GM19351 (cell line): ENCODE data around the gene ZNF195.
"Not testable (repeated sequence)": the region's sequence is repeated elsewhere in the genome, so short reads cannot be mapped to it uniquely, and the experiment has no call there.

Source experiments
- ATAC-seq: cut with Tn5 transposase; IDR thresholded peaks from one replicate; pipeline ENCODE4 v1.9.1; 2021; ENCODE audit warnings: mild to moderate bottlenecking, moderate library complexity; ENCODE audit not compliant: unreplicated experiment

ZNF195 gene

DNA sequence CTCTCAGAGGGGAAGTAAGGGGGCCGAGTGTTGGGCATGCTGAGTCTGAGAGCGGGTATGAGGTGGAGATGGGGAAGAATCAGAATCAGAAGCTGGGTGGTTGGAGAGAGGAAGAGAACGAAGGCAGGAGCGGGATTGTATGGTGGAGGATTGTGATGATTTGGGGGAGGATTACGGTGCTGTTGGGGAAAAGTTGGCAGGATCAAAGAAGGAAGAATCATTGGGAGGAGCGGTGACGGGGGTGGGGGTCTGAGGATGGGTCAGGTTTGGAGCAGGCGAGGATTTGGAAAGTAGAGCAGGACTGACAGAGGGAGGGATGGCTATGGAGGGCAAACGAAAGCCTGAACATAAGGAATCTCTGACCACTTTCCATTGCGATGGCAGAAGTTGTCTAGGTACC lies 22.1 kb downstream of the ZNF195 start:
- ATAC-seq: no peak

DNA sequence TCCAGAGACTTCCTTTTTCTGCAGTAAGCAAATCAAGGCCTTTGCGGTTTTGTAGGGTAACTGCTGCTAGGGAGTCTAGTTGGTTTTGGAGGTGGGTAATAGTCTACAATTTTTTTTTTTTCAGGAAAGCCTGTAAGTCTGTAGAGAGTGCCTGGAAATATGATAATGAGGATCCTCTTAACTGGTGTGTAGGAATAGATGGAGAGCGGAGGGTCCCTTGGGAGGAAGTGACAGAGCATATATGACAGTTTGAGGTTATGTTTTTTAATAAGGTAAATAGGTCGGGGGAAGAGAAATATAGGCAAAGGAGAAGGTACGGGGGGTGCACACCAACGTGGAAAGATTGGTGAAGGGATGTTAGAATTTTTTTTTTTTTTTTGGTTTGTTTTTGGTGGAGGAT lies 25.9 kb downstream of the ZNF195 start:
- ATAC-seq: no peak

DNA sequence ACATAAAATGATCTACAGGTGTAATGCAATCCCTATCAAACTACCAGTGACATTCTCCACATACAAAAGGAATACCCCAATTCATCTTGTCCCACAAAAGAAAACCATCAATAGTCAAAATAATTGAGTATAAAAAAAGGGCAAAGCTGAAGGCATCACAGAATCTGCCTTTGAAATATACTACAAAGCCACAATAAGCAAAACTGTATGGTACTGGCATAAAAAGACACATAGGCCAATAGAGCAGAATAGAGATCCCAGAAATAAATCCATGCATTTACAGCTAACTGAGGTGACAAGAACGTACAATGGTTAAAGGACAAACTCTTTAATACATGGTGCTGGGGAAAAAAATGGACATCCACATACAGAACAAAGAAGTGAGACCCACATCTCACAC lies 31.8 kb downstream of the ZNF195 start:
- ATAC-seq: no peak

DNA sequence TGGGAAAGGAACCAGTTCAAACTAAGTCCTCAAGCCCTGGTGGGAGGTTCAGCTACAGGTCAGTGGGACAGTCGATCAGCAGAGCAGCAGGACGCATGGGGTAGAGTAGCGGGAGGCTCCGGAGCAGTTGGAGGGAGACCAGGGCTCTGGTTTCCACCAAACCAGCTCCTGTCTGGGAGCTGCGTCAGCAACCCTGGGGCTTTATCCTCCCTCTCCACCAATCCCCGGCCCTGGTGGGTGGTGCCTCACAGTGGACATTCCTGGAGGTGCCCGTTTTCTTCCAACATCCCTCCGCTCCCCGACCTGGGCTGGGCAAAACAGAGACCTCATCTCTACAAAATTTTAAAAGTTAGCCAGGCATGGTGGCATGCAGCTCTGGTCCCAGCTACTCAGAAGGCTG lies 32.4 kb downstream of the ZNF195 start:
- ATAC-seq: no peak

DNA sequence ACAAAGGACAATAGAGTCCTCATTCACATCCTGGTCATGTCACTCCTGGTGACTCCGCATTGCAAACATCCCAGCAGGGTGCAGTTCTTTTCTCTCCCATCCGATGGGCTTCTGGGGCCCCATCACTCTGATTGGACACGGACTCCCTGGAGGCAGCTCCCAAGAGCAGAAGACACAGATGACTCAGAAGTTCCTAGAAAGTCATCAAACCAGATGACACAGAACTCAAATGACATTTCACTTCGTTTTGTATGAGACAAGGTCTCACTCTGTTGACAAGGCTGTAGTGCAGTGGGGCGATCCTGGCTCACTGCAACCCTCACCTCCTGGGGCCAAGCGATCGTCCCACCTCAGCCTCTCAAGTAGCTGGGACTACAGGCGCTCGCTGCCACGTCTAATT lies 33.2 kb downstream of the ZNF195 start:
- no peak for ATAC-seq

DNA sequence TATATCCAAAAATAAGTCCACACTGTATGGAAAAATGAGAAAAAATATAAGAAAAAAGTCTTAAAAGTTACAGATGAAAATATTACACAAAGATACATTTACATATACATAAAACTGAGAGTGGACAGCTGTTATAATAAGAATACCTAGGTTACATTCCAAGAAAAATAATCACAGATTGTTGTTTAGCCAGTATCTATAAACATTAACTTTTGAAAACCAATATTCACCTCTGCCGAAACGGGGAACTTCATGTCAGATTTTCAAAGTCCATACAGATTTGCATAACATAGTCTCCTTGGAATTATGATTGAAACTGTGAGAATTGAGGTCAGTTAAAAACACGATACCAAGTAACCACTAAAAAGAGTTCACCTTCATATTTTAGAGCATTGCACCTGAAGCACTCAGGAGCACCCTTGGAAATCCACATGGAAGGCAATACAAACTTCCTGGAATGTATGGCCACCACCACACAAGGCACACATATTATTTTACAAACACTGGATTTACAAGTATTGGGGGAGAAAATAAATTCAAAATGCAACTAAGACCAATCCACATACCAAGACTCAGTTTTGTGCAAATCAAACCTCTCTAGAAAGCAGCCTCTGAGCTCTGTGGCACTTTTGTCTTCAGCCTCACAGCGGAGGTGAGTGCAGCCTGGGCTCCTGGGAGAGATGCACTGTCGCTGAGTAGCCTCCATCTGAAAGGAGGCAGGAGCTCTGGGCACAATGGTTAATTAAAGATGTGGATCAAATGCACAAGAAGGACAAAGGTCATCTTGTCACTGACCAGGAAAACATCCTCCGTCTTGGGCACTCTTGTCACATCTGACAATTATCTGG lies 34.4 kb downstream of the ZNF195 start:
- no peak for ATAC-seq

DNA sequence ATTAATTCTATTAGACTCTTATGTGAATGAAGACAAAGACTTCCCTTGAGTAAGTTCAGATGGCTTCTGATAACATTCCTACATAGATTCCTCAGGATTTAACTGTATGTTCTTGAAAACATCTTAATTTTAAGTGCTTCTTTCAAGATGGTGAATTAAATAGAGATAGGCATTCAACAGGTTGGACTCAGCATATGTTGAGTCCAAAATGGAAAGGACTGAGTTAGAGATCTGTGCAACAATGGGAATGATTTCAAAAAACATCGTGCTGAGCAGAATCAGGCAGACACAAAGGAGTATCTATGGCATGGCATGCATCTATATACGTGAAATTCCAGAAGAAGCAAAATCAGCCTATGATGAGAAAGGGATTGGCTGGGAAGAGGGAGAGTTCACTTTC lies 36.2 kb downstream of the ZNF195 start:
- no peak for ATAC-seq

DNA sequence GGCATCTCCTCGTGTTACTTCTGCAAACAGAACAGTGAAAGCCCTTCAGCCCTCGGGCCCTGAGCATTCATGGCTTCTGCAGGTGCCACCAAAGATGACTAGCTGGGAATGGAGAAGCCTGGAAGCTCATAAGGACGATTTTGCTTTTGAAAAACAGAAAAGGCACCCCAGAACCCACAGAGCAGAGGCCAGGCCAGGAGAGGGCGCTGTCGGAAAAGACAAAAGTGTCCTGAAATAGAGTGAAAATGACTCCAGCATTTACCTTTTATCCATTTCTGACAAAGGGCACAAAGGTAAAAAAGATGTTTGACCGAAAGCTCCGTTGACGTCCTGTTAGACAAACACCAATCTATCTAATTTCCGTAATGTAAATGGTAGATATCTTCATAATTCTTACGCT lies 37.6 kb downstream of the ZNF195 start:
- no peak for ATAC-seq

DNA sequence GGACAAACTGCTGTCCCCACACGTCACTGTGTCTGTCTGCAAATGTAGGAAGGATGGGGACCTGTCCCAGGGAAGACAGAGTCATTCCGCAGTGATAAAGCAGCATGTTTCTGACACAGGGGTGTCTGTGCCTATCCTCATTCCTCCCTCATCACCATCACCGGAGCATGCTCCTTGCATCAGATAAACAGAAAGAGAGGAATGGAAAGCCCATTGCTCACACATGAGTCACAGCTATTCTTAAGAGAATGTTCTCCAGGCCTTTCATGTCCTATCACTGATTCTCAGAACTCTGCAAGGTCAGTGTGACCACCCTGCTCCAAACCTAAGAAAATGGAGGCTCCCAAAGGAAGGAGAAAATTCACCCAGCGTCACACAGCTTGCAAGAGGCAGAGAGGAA lies 38.9 kb downstream of the ZNF195 start:
- ATAC-seq: no peak

DNA sequence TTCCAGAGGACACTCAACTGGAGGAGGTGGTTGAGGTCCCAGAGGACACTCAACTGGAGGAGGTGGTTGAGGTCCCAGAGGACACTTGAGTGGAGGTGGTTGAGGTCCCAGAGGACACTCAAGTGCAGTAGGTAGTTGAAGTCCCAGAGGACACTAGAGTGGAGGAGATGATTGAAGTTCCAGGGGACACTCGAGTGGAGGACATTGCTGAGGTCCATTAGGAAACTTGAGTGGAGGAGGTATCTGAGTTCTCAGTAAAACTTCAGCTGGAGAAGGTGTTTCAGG lies 39.7 kb downstream of the ZNF195 start:
- ATAC-seq: no peak

DNA sequence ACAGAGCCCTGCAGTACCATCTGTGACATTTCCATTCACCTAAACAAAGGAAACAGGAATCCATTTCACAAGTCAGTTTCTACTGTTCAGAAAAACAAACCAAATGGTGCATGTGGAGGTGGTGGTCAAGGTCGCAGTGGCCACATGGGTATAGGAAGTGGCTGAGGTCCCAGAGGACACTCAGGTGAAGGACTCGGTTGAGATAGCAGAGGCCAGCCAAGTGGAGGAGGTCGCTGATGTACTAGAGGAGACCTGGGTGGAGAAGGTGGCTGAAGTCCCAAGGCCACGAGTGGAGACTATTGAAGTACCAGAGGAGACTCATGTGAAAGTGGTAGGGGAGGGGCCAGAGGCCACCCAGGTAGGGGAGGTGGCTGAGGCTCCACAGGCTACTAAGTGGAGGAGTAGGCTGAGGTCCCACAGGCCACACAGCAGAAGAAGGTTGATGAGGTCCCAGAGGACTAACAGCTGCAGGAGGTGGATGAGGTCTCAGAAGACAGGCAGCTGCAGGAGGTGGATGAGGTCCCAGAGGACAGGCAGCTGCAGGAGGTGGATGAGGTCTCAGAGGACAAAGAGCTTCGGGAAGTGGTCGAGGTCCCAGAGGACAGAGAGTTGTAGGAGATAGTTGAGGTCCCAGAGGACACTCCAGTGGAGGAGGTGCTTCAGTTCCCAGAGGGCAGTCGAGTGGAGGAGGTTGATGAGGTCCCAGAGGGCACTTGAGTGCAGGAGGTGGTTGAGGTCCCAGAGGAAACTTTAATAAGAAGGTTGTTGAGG lies 40.2 kb downstream of the ZNF195 start:
- no peak for ATAC-seq

DNA sequence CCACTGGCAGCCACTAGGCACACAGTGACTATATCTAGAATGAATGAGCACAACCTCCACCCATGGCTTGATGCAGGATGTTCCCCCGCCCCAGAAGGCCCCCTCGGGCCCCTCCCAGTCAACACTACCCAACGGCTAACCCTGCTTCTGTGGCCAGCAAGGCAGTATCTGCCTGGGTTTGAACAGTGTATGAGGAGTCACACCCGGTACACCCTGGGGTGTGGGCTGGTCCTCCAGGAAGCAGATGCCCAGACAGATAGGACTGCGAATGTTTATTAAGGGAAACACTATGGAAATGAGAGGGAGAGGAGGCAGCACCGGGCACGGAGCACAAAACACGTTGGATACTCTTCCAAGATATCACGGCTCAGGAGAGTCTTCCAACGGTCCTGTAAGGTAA lies 42.5 kb downstream of the ZNF195 start:
- not testable (repeated sequence) for ATAC-seq

DNA sequence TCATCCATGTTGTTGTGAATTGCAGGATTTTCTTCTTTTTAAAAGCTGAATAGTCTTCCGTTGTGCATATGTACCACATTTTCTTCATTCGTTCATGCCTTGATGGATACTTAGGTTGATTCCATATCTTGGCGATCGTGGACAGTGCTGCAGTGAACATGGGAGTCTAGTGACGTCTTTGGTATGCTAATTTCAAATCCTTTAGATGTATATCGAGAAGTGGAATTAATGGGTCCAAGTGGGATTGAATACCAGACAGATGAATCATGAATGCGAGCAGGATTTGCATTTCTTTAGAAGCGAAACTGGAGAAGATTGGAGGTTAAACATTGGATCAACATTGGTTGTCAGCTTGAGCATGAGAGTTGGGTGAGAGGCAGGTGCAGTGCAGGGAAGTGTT lies 45.8 kb downstream of the ZNF195 start:
- not testable (repeated sequence) for ATAC-seq

DNA sequence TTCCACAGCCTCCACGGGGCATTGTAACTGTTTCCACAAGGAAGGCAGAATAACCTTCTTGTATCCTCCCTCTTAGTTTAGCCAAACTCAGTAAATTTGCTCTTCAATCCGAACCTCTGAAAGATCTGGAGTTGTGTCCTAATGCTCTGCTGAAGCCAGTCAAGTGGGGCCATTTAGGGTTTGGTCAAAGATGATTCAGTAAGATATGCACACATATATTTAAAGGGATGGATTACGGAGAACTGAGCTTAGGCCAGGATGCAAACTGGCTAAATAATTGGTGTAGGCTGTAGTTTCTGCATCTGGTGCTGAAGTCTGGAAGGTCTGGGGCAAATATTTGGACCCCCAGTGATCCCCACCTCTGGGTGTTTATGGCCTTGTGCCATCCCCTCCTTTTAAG lies 47.9 kb downstream of the ZNF195 start:
- not testable (repeated sequence) for ATAC-seq

DNA sequence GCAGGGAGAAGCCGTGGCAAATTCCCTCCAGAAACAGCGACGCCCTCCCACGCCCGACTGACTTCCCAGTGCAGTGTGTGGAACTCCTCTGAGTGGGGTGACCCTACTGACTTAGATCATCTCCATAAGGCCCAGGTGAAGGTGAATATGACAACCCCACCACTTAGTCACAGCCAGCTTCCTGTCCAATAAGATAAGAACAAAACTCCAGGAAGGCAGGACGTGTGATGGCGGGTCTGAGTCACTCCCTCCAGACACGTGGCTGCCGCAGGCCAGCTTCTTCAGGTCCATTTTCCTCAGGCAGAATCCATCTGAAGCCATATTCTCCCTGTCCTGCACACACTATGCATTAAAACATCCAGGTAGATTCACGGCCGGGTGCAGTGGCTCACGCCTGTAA lies 48.9 kb downstream of the ZNF195 start:
- not testable (repeated sequence) for ATAC-seq

DNA sequence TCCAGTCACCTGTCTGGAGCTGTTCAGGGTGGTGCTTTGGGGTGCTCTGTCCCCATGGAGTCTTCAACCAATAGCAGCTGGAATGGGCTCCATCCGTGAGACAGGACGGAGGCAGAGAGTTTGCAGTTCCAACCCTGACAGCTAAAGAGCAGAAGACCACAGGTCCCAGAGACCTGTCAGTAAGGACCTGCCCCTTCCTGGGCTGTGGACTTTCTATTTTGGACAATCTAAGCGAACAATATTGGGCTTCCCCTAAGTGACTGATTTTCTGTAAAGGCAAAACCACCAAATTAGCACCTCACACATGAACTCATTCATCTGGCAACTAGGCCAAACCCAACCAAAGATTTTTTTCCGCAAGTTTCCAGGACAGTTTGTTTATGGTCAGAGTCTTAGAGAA lies 50.4 kb downstream of the ZNF195 start:
- not testable (repeated sequence) for ATAC-seq

DNA sequence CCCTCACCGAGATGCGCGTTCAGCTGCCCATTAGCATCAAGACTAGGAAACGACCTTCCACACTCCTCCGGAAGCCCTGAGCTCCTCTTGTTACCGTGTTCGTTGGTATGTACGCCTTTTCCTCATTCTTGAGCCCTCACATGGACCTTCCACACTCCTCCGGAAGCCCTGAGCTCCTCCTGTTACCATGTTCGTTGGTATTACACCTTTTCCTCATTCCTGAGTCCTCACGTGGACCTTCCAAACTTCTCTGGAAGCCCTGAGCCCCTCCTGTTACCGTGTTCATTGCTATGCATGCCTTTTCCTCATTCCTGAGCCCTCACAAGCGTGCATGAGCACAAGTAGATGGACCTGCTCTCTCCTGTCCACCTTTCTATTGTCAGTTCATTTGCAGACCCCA lies 52.5 kb downstream of the ZNF195 start:
- not testable (repeated sequence) for ATAC-seq

DNA sequence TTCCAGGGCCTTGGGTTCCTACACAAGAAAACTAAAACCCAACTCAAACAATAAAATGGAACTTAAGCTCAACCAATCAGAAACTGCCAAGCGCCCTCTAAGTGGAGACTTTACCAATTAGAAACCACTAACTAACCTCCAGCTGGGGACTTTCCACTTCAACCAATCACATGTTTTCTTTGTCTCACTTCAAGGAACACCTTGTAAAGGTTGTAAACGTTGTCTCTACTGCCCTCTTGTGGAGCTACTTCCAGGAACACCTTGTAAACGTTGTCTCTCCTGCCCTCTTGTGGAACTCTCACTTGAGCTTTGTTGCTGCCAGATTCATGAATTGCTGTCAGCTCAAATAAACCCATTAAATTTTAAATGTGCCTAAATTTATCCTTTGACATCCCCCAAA lies 54.2 kb downstream of the ZNF195 start:
- ATAC-seq: not testable (repeated sequence)
